ENCODE measurements around the gene LSAMP. TPM values are rescaled to one million over a fixed set of nuclear protein-coding genes. Genes with fewer than 3 reads are reported as not detected.
"Not testable (repeated sequence)": the region's sequence is repeated elsewhere in the genome, so short reads cannot be mapped to it uniquely, and the experiment has no call there.

Gene LSAMP
- total RNA-seq, 4 donors from 2014 or later = 1.9 to 19.7 (median 2.8) TPM

- no peak for DNase-seq (ENCODE audit: low spot score)
- no peak for ATAC-seq (ENCODE audit: low FRiP score)
- no peak for TF ChIP-seq CTCF (IDR thresholded peaks at IDR 0.05)
Measured at GRCh38 chr3:115805520-115805919, 639.8 kb downstream of the LSAMP start.

- no peak for TF ChIP-seq CTCF (IDR thresholded peaks at IDR 0.05)
- ATAC-seq (ENCODE audit: low FRiP score) (peak; percentile 88), DNase-seq (ENCODE audit: low spot score) (no peak)
Measured at GRCh38 chr3:115804713-115805119, 640.6 kb downstream of the LSAMP start.

GRCh38 chr3:115804200-115804599, 641.1 kb downstream of the LSAMP start:
- no peak for TF ChIP-seq CTCF (IDR thresholded peaks at IDR 0.05)
- ATAC-seq (ENCODE audit: low FRiP score) (peak; percentile 8), DNase-seq (ENCODE audit: low spot score) (no peak)

- TF ChIP-seq CTCF (IDR thresholded peaks at IDR 0.05) = no peak
- ATAC-seq (ENCODE audit: low FRiP score) (no peak), DNase-seq (ENCODE audit: low spot score) (no peak)
Measured at GRCh38 chr3:115803661-115804060, 641.6 kb downstream of the LSAMP start.

- peak; percentile 39 for ATAC-seq (ENCODE audit: low FRiP score)
- no peak for TF ChIP-seq CTCF (IDR thresholded peaks at IDR 0.05)
- no peak for DNase-seq (ENCODE audit: low spot score)
Measured at GRCh38 chr3:115800489-115801075, 644.7 kb downstream of the LSAMP start.

- ATAC-seq (ENCODE audit: low FRiP score); DNase-seq (ENCODE audit: low spot score): not testable (repeated sequence)
Measured at GRCh38 chr3:115800065-115800464, 645.2 kb downstream of the LSAMP start.

GRCh38 chr3:115792206-115792955, 652.9 kb downstream of the LSAMP start:
- TF ChIP-seq CTCF (IDR thresholded peaks at IDR 0.05) = no peak

GRCh38 chr3:115791271-115792153, 653.8 kb downstream of the LSAMP start:
- not testable (repeated sequence) for ATAC-seq (ENCODE audit: low FRiP score); DNase-seq (ENCODE audit: low spot score)

More at GRCh38 chr3:115792206-115792955, 652.9 kb downstream of the LSAMP start:
- ATAC-seq (ENCODE audit: low FRiP score) (no peak), DNase-seq (ENCODE audit: low spot score) (no peak)
